ENCODE results near the gene UGT3A1. TPM values are rescaled to one million over a fixed set of nuclear protein-coding genes. Genes with fewer than 3 reads are reported as not detected.

The UGT3A1 gene
- total and polyA plus RNA-seq, 2 donors (not counting 1 experiment from before 2014, with no cell fraction given): not detected

GRCh38 chr5:35938568-35939227, 52.5 kb downstream of the UGT3A1 start, which contains the start of gene CAPSL:
Gene CAPSL (minus strand): TSS chr5:35938622. CDS start chr5:35921120, 17,502 bp downstream.
- no peak within 1 kb of the TSS for H3K27ac ChIP-seq (ENCODE audit: insufficient read depth, low read length)
- TF ChIP-seq EZH2 (IDR thresholded peaks at IDR 0.05; ENCODE audit: low read length, missing control alignments) (no peak), CTCF (conservative IDR thresholded peaks at IDR 0.05 in 1 of 2, IDR thresholded peaks at IDR 0.05 in 1 of 2; ENCODE audit: low read depth in 1 of 2, low read length in 2 of 2) (no peak)
- no peaks in the 10 kb centered on the region for H3K4me1 ChIP-seq (ENCODE audit: control insufficient read depth, extremely low read depth, insufficient read depth, low read length)
- no peaks in the 10 kb centered on the region for H3K36me3 ChIP-seq (ENCODE audit: control insufficient read depth, insufficient read depth, low read length)
- H3K27me3 ChIP-seq (ENCODE audit: control insufficient read depth, insufficient read depth, low read length): peaks cover 3% of the 10 kb centered on the region
- no peak within 1 kb of the TSS for H2AFZ ChIP-seq (ENCODE audit: low read length)
- no peaks in the 10 kb centered on the region for H3K9me3 ChIP-seq (ENCODE audit: control insufficient read depth, insufficient read depth, low read depth, low read length)
- H3K9ac ChIP-seq (ENCODE audit: insufficient read depth, low read length): no peak within 1 kb of the TSS
- no peak within 1 kb of the TSS for H3K4me2 ChIP-seq (ENCODE audit: extremely low read depth, insufficient read depth, low read length)
- H3K4me3 ChIP-seq (replicated peaks in 1 of 4; ENCODE audit: control extremely low read depth in 1 of 4, insufficient read depth in 1 of 4, low read depth in 3 of 4, low read length in 4 of 4): no peak within 1 kb of the TSS
- peak; percentile 69 to 79 for DNase-seq (ENCODE audit: low read depth in 2 of 2)
- H3K79me2 ChIP-seq (ENCODE audit: control insufficient read depth, insufficient read depth, low read length): no peaks in the 10 kb centered on the region
- no peaks in the 10 kb centered on the region for H4K20me1 ChIP-seq (ENCODE audit: control insufficient read depth, extremely low read depth, insufficient read depth, low read length)

- H3K4me2 ChIP-seq (ENCODE audit: extremely low read depth, insufficient read depth, low read length): peak overlapping the region; percentile 83
- no peaks in the 10 kb centered on the region for H3K79me2 ChIP-seq (ENCODE audit: control insufficient read depth, insufficient read depth, low read length)
- peak; percentile 20 to 65 for DNase-seq (ENCODE audit: low read depth in 2 of 2)
- no peaks in the 10 kb centered on the region for H3K36me3 ChIP-seq (ENCODE audit: control insufficient read depth, insufficient read depth, low read length)
- no peak overlapping the region for H3K27ac ChIP-seq (ENCODE audit: insufficient read depth, low read length)
- peak overlapping the region in 3 of 4 experiments; percentile 18 to 45 (median 30) for H3K4me3 ChIP-seq (replicated peaks in 1 of 4; ENCODE audit: control extremely low read depth in 1 of 4, insufficient read depth in 1 of 4, low read depth in 3 of 4, low read length in 4 of 4)
- TF ChIP-seq EZH2 (IDR thresholded peaks at IDR 0.05; ENCODE audit: low read length, missing control alignments): no peak
- peak; percentile 80 to 92 for TF ChIP-seq CTCF (conservative IDR thresholded peaks at IDR 0.05 in 1 of 2, IDR thresholded peaks at IDR 0.05 in 1 of 2; ENCODE audit: low read depth in 1 of 2, low read length in 2 of 2)
- no peak overlapping the region for H3K9ac ChIP-seq (ENCODE audit: insufficient read depth, low read length)
- no peaks in the 10 kb centered on the region for H3K27me3 ChIP-seq (ENCODE audit: control insufficient read depth, insufficient read depth, low read length)
- peaks cover 7% of the 10 kb centered on the region for H3K4me1 ChIP-seq (ENCODE audit: control insufficient read depth, extremely low read depth, insufficient read depth, low read length)
- peak overlapping the region; percentile 43 for H2AFZ ChIP-seq (ENCODE audit: low read length)
- no peaks in the 10 kb centered on the region for H4K20me1 ChIP-seq (ENCODE audit: control insufficient read depth, extremely low read depth, insufficient read depth, low read length)
- no peaks in the 10 kb centered on the region for H3K9me3 ChIP-seq (ENCODE audit: control insufficient read depth, insufficient read depth, low read depth, low read length)
These were observed 64.7 kb downstream of the UGT3A1 start for GRCh38 chr5:35926389-35927051.

- DNase-seq (ENCODE audit: low read depth in 2 of 2): peak; percentile 62 to 65
These were observed 66.1 kb downstream of the UGT3A1 start for GRCh38 chr5:35924950-35925722.

More at GRCh38 chr5:35924950-35925722, 66.1 kb downstream of the UGT3A1 start:
- H3K9ac ChIP-seq (ENCODE audit: insufficient read depth, low read length): no peak overlapping the region
- H3K9me3 ChIP-seq (ENCODE audit: control insufficient read depth, insufficient read depth, low read depth, low read length): no peaks in the 10 kb centered on the region
- no peaks in the 10 kb centered on the region for H3K79me2 ChIP-seq (ENCODE audit: control insufficient read depth, insufficient read depth, low read length)
- H3K4me1 ChIP-seq (ENCODE audit: control insufficient read depth, extremely low read depth, insufficient read depth, low read length): peaks cover 7% of the 10 kb centered on the region
- no peaks in the 10 kb centered on the region for H3K27me3 ChIP-seq (ENCODE audit: control insufficient read depth, insufficient read depth, low read length)
- peak overlapping the region; percentile 39 for H3K4me2 ChIP-seq (ENCODE audit: extremely low read depth, insufficient read depth, low read length)
- TF ChIP-seq CTCF (conservative IDR thresholded peaks at IDR 0.05 in 1 of 2, IDR thresholded peaks at IDR 0.05 in 1 of 2; ENCODE audit: low read depth in 1 of 2, low read length in 2 of 2) (peak; percentile 77), EZH2 (IDR thresholded peaks at IDR 0.05; ENCODE audit: low read length, missing control alignments) (no peak)
- H4K20me1 ChIP-seq (ENCODE audit: control insufficient read depth, extremely low read depth, insufficient read depth, low read length): no peaks in the 10 kb centered on the region
- H3K36me3 ChIP-seq (ENCODE audit: control insufficient read depth, insufficient read depth, low read length): no peaks in the 10 kb centered on the region
- H2AFZ ChIP-seq (ENCODE audit: low read length): peak overlapping the region; percentile 32
- H3K27ac ChIP-seq (ENCODE audit: insufficient read depth, low read length): peak overlapping the region; percentile 34
- peak overlapping the region in 2 of 4 experiments; percentile 19 to 29 for H3K4me3 ChIP-seq (replicated peaks in 1 of 4; ENCODE audit: control extremely low read depth in 1 of 4, insufficient read depth in 1 of 4, low read depth in 3 of 4, low read length in 4 of 4)
